Keratinocyte (primary cell): ENCODE data around the gene FBXW12.

Experiments
- EZH2 ChIP-seq: IDR thresholded peaks from one replicate; pipeline ENCODE4 v1.6.1; 2012; ENCODE audit warnings: inconsistent platforms, mild to moderate bottlenecking, low read length, moderate library complexity
- TF ChIP-seq, protein P1 (sequence below), 3 experiments: IDR thresholded peaks in 1 of 3; conservative IDR thresholded peaks in 1 of 3; optimal IDR thresholded peaks in 1 of 3; 2 replicates in 2 of 3; 3 replicates in 1 of 3; pipeline versions ENCODE3 to v1.5.1; 2011; ENCODE audit warnings: low read length in 3 of 3, mild to moderate bottlenecking in 3 of 3, moderate library complexity in 2 of 3, control low read depth in 1 of 3, inconsistent platforms in 1 of 3; ENCODE audit not compliant: insufficient read depth in 2 of 3; ENCODE audit errors: extremely low read depth in 1 of 3

DNA sequence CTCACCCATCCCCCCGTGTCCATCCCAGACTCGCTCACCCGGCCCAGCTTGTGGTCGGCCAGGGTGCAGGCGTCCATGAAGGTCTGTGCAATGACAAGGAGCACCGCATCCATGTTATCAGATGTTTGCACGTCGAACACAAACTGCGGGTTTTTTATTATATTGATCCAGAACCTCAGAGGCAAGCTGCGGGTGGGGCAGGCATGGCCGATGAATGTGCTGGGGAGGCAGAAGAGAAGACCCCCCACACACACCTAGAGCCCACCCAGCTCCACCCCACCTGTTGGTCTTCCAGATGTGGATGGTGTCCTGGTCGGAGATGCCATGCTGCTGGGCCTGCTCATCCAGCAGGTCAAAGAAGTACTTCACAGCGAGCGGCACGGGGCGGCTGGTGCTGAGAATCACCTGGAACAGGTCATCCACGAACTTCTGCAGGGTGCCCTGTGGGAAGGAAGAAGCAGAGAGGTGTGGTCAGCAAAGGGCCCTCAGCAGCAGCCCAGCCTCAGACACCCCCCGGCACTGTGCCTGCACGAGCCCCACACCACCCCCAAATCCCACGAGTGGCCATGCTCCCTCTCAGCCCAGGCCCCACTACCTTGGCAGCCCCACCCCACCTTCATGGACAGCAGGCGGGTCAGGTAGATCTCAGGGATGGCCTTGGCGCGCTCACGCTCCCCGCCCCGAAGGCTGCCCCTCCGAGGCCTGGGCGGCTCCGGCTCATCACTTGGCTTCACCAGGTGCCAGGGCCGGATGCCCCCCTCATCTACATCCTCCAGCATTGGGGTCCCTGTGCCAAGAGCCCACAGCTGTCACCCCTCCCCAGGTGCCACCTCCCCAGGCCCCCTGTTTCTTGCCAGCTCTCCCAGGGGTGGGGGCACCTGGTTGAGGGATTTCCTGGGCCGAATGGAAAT, 37.5 kb downstream of the FBXW12 start:
- TF ChIP-seq, protein P1, sequence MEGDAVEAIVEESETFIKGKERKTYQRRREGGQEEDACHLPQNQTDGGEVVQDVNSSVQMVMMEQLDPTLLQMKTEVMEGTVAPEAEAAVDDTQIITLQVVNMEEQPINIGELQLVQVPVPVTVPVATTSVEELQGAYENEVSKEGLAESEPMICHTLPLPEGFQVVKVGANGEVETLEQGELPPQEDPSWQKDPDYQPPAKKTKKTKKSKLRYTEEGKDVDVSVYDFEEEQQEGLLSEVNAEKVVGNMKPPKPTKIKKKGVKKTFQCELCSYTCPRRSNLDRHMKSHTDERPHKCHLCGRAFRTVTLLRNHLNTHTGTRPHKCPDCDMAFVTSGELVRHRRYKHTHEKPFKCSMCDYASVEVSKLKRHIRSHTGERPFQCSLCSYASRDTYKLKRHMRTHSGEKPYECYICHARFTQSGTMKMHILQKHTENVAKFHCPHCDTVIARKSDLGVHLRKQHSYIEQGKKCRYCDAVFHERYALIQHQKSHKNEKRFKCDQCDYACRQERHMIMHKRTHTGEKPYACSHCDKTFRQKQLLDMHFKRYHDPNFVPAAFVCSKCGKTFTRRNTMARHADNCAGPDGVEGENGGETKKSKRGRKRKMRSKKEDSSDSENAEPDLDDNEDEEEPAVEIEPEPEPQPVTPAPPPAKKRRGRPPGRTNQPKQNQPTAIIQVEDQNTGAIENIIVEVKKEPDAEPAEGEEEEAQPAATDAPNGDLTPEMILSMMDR (optimal IDR thresholded peaks at IDR 0.05 in 1 of 3, IDR thresholded peaks at IDR 0.05 in 1 of 3, conservative IDR thresholded peaks at IDR 0.05 in 1 of 3; ENCODE audit: extremely low read depth in 1 of 3, insufficient read depth in 2 of 3, low read length in 3 of 3), result no peak
- no peak for TF ChIP-seq EZH2
